Activated CD8-positive, alpha-beta T cell treated with anti-CD3 and anti-CD28 coated beads, Interleukin-2, amount 10 ng/mL, durations not matched to agents 7 days and 5 days (primary cell): ENCODE results near the gene CDH4. TPM values are rescaled to one million over a fixed set of nuclear protein-coding genes. Genes with fewer than 3 reads are reported as not detected.

ENCODE experiments used
- ATAC-seq: fragments of 150-1000 bp; cut with Tn5 transposase; one replicate; pipeline ENCODE4 v1.10.0; 2021; ENCODE audit warnings: moderate library complexity
- CTCF ChIA-PET: fragments of 350-600 bp; sonication (Branson Sonifier 250); formaldehyde crosslinking; loops from one replicate; lab custom pipeline; 2021; ENCODE audit warnings: antibody characterized with exemption; lab: Charles Lee
- POLR2A ChIA-PET: fragments of 350-600 bp; sonication (Branson Sonifier 250); formaldehyde crosslinking; loops from one replicate; lab custom pipeline; 2021; ENCODE audit warnings: antibody characterized with exemption; lab: Charles Lee
- DNase-seq: peaks from one replicate; pipeline ENCODE4 v3.0.0-alpha.2; 2020
- H3K27ac Mint-ChIP-seq: one replicate; pipeline ENCODE4 v1.8.0; 2021; ENCODE audit warnings: mild to moderate bottlenecking, mixed read lengths
- H3K27me3 Mint-ChIP-seq: one replicate; pipeline ENCODE4 v1.8.0; 2021; ENCODE audit warnings: low read depth, mixed read lengths
- H3K36me3 Mint-ChIP-seq: one replicate; pipeline ENCODE4 v1.8.0; 2021; ENCODE audit warnings: low read depth, mixed read lengths
- H3K4me1 Mint-ChIP-seq: one replicate; pipeline ENCODE4 v1.8.0; 2021; ENCODE audit warnings: low read depth, mixed read lengths
- H3K4me3 Mint-ChIP-seq: one replicate; pipeline ENCODE4 v1.8.0; 2021; ENCODE audit warnings: mild to moderate bottlenecking, mixed read lengths
- H3K9me3 Mint-ChIP-seq: one replicate; pipeline ENCODE4 v1.8.0; 2022; ENCODE audit warnings: mixed read lengths; ENCODE audit not compliant: insufficient read depth
- total RNA-seq, 2 experiments: library from RNA; stranded (reverse); gene quantifications; one replicate each; pipeline ENCODE4 v1.2.3, GENCODE V29; 2021

The CDH4 gene
- total RNA-seq, 2 experiments from 2014 or later: 0.05 to 0.13 TPM

DNA sequence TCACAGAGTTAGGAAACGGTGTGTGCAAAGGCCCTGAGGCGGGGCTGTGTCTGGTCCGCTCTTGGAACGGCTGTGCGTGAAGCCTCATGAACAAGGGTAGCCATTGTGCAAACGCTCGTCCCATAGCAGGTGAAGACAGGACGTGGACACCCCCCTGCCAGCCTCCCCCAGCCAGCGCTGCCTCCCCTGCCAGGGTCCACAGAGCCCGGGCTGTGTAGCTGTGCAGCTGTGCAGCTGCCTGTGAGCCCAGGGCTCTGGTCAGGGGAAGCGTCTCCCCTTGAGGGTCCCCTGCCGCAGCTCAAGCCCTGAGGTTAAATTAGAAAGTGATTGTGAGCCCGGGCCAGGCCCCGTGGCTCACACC is 674.2 kb downstream of the CDH4 start:
- POLR2A ChIA-PET: no interaction called here
- no peak overlapping the region for H3K27ac Mint-ChIP-seq
- H3K4me3 Mint-ChIP-seq: no peak overlapping the region
- H3K36me3 Mint-ChIP-seq: no peaks in the 10 kb centered on the region
- no peak for DNase-seq
- CTCF ChIA-PET: no interaction called here
- no peaks in the 10 kb centered on the region for H3K4me1 Mint-ChIP-seq
- no peak for ATAC-seq
- no peaks in the 10 kb centered on the region for H3K9me3 Mint-ChIP-seq
- H3K27me3 Mint-ChIP-seq: no peaks in the 10 kb centered on the region

DNA sequence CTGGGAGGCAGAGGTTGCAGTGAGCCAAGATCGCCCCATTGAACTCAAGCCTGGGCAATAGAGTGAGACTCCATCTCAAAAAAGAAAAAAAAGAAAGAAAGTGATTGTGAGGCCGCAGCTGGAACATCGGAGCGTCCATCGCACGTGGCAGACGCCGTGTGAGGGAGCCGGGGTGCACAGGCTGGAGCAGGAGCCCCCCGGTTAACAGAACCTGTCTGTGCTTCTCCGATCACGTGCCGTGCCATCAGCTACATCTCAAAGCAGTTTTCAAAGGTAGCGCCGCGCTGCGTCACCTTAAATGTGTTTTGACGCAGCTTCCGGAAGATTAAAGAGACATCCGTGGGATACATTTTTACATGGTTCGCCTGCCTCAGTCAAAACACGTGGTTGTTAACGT is 674.7 kb downstream of the CDH4 start:
- Mint-ChIP-seq H3K4me3 (no peak overlapping the region), H3K27ac (no peak overlapping the region), H3K27me3 (no peaks in the 10 kb centered on the region), H3K4me1 (no peaks in the 10 kb centered on the region), H3K36me3 (no peaks in the 10 kb centered on the region), H3K9me3 (no peaks in the 10 kb centered on the region)
- no peak for DNase-seq
- ATAC-seq: no peak
- ChIA-PET POLR2A (no interaction called here), CTCF (no interaction called here)

DNA sequence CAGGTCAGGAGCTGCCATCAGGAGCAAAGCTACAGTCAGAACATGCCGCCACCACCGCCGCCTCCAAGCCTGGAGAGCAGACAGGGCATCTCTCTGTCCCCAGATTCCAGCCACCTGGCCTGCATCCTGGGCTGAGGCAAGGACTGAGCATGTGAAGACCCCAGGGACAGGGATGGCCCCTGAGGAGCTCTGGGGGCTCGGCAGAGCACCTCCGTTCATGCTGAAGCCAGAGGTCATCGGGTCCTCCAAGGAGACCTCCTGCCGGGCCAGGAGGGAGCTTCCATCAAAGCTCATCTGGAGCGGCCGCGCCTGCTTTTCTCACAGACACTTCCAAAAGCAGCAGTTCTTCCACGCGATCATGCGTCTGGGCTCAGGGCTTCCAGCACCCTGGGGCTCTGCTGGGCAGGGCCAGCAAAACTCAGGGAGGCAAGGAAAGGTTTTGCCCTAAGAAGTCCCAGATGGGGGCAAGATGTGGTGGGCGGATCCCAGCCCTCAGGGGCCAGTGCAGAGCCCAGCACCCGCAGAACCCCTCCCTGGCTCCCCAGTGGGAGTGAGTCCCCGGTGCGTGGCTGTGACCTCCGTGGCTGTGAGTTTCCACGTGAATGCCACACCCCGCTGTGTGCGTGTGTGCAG is 675.2 kb downstream of the CDH4 start:
- H3K9me3 Mint-ChIP-seq: no peaks in the 10 kb centered on the region
- POLR2A ChIA-PET: no interaction called here
- CTCF ChIA-PET: no interaction called here

DNA sequence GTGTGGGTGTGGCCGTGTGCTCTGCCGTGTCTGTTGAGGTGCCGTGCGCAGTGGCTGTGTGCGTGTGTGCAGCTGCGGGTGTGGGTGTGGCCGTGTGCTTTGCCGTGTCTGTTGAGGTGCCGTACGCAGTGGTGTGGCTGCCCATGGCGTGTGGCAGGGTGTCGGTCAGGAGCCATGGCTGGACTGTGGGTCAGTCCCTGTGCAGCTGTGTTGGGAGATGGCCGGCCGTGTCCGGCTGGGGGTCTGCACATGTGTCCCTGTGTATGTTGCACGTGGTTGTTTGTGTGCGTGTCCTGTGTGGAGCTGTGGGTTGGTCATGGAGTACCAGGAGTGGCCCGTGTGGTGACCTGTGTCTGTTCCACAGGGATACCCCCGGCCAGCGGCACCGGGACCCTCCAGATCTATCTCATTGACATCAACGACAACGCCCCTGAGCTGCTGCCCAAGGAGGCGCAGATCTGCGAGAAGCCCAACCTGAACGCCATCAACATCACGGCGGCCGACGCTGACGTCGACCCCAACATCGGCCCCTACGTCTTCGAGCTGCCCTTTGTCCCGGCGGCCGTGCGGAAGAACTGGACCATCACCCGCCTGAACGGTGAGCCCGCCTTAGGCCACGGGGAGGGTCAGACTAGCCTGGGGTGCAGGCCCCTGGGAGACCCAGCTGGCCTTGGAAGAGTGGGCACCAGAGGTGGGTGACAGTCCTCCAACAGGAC is 675.9 kb downstream of the CDH4 start:
- CTCF ChIA-PET: no interaction called here
- no peak for ATAC-seq
- no peak overlapping the region for H3K27ac Mint-ChIP-seq
- no peak overlapping the region for H3K4me3 Mint-ChIP-seq
- H3K9me3 Mint-ChIP-seq: no peaks in the 10 kb centered on the region
- POLR2A ChIA-PET: no interaction called here
- DNase-seq: no peak
- H3K4me1 Mint-ChIP-seq: no peaks in the 10 kb centered on the region
- H3K27me3 Mint-ChIP-seq: no peaks in the 10 kb centered on the region
- no peaks in the 10 kb centered on the region for H3K36me3 Mint-ChIP-seq

More for the DNA sequence above, 675.2 kb downstream of the CDH4 start:
- Mint-ChIP-seq H3K36me3 (no peaks in the 10 kb centered on the region), H3K27me3 (no peaks in the 10 kb centered on the region), H3K27ac (no peak overlapping the region), H3K4me3 (no peak overlapping the region), H3K4me1 (no peaks in the 10 kb centered on the region)
- no peak for DNase-seq
- no peak for ATAC-seq

DNA sequence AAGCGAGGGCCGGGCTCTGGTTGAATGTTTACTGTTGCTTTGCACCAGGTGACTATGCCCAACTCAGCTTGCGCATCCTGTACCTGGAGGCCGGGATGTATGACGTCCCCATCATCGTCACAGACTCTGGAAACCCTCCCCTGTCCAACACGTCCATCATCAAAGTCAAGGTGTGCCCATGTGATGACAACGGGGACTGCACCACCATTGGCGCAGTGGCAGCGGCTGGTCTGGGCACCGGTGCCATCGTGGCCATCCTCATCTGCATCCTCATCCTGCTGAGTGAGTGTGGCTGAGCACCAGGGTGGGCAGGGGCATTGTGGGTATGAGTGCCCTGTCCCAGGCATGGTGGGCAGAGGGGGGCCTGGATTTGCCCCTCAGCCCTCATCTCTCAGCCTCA is 677.5 kb downstream of the CDH4 start:
- no peak for DNase-seq
- Mint-ChIP-seq H3K4me3 (no peak overlapping the region), H3K4me1 (no peaks in the 10 kb centered on the region), H3K9me3 (no peaks in the 10 kb centered on the region), H3K27me3 (no peaks in the 10 kb centered on the region), H3K27ac (no peak overlapping the region), H3K36me3 (no peaks in the 10 kb centered on the region)
- POLR2A ChIA-PET: no interaction called here
- ATAC-seq: no peak
- CTCF ChIA-PET: no interaction called here

DNA sequence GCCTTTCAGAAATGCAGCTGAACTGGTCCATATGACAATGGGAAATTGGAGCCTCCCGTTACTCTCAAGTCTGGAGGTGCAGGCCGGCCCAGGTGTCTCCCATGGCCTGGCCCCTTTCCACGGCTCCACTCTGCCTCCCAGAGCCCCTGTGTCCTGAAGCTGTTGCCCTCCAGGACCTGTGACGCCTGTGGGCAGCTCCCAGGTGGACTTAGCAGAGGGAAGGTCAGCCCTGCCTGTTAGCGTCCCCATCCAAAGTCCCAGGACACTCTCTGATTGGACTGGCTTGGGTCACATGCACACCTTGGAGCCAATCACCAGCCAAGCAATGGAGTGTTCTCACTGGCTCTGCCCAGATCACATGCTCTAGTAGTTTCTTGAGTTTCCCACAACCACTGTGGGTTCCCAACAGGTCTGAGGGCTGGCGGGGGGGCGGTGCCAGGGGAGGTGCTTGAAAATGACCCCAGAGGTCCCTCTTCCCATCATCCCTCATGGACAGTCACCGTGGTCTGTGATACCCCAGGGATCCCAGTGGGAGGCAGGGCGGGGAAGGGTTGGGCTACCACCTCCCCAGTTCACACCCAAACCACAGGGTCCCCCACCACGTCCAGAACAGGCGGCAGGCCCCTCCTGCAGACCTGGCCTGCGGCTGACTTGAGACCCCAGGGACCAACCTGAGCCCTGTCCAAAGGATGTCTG is 678.1 kb downstream of the CDH4 start:
- H3K4me3 Mint-ChIP-seq: no peak overlapping the region
- ATAC-seq (no peak), DNase-seq (no peak)
- no peak overlapping the region for H3K27ac Mint-ChIP-seq
- H3K36me3 Mint-ChIP-seq: no peaks in the 10 kb centered on the region
- POLR2A ChIA-PET: no interaction called here
- no peaks in the 10 kb centered on the region for H3K9me3 Mint-ChIP-seq
- H3K4me1 Mint-ChIP-seq: no peaks in the 10 kb centered on the region
- CTCF ChIA-PET: no interaction called here
- H3K27me3 Mint-ChIP-seq: no peaks in the 10 kb centered on the region

DNA sequence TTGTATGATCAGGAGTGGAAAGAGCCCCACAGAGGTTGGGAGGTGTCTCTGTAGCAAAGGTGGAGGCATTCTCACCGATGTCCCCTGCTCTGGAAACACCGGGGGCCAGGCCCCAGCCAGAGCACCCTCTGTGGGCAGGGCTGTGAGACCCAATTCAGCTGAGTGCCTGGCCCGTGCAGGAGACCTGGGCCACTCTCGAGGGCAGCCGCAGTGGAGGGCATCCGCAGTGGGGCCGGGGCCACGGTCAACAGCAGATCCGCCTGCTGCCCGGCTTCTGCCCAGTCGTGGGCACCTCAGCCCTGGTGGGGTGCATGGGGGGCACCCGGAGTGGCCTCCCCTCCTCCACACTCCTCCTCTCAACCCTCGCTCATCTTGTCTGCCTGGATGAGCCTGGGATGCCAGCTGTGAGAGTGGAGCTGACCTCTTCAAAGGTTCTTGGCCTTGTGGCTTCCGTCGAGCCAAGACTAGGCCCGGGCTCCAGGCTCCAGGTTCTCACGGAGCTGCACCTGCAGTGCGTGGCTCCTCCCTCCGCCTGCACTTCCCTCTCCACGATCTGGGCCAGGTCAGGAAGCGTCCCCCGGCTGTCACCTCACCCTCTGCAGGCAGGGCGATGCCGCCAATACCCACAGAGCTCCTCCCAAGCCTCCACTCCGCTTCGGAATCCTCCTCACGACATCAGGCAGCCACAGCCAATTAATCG is 678.9 kb downstream of the CDH4 start:
- ChIA-PET CTCF (no interaction called here), POLR2A (no interaction called here)
- no peaks in the 10 kb centered on the region for H3K4me1 Mint-ChIP-seq
- no peaks in the 10 kb centered on the region for H3K36me3 Mint-ChIP-seq
- no peak for ATAC-seq
- no peaks in the 10 kb centered on the region for H3K27me3 Mint-ChIP-seq
- H3K27ac Mint-ChIP-seq: no peak overlapping the region
- DNase-seq: no peak
- H3K9me3 Mint-ChIP-seq: no peaks in the 10 kb centered on the region
- H3K4me3 Mint-ChIP-seq: no peak overlapping the region

DNA sequence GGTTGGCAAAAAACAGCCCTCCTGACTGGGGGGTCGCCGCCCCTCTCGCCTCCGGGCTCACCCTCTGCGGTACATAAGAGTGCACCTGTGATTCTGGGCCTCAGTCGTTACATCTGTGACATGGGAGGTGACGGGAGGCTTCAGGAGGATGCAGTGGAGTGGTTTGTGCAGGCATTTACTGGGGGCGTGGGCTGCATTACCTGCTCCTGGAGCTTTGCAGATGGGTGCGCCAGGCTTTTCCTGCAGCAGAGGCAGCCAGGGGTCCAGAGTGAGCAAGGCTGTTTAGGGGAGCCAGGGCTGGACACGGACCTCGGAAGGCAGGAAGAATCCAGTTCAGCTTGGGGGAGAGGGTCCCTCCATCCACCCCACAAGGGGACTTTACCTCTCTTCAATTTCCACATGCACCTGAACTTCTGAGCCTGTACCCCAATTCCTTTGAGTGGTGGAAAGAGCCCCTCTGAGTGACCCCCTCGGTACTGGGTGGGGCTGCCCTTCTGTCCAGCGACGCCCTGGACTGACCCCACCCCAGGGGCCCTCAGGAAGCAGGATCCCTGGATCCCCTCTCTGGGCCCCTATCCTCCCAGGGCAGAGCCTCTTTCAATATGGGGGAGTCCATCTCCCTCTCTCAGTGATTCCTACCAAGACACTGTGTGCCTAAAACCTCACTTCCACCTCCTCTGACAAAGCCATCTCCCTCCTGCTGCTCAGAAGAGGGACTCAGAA is 679.6 kb downstream of the CDH4 start:
- Mint-ChIP-seq H3K4me1 (no peaks in the 10 kb centered on the region), H3K9me3 (no peaks in the 10 kb centered on the region), H3K27me3 (no peaks in the 10 kb centered on the region), H3K27ac (no peak overlapping the region), H3K4me3 (no peak overlapping the region), H3K36me3 (no peaks in the 10 kb centered on the region)
- ATAC-seq (no peak), DNase-seq (no peak)
- CTCF ChIA-PET: no interaction called here
- POLR2A ChIA-PET: no interaction called here

DNA sequence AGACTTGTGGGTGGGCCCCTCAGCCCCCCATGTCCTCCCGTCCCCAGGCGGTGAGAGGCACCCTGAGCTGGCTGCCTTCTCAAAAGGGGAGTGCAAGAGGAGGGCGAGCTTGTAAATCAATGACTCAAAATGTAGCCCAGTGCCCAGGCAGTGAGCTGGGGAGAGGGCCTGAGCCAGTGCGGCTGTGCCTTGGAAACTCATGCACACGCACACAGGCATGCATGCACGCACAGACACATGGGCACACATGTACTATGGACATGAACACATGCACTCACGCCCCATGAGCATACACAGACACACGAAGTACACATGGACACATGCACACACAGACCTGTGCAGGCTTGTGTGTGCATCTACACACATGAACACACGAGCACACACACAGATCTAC is 680.1 kb downstream of the CDH4 start:
- Mint-ChIP-seq H3K4me1 (no peaks in the 10 kb centered on the region), H3K36me3 (no peaks in the 10 kb centered on the region), H3K27me3 (no peaks in the 10 kb centered on the region), H3K27ac (no peak overlapping the region), H3K9me3 (no peaks in the 10 kb centered on the region), H3K4me3 (no peak overlapping the region)
- ChIA-PET CTCF (no interaction called here), POLR2A (no interaction called here)
- ATAC-seq (no peak), DNase-seq (no peak)

DNA sequence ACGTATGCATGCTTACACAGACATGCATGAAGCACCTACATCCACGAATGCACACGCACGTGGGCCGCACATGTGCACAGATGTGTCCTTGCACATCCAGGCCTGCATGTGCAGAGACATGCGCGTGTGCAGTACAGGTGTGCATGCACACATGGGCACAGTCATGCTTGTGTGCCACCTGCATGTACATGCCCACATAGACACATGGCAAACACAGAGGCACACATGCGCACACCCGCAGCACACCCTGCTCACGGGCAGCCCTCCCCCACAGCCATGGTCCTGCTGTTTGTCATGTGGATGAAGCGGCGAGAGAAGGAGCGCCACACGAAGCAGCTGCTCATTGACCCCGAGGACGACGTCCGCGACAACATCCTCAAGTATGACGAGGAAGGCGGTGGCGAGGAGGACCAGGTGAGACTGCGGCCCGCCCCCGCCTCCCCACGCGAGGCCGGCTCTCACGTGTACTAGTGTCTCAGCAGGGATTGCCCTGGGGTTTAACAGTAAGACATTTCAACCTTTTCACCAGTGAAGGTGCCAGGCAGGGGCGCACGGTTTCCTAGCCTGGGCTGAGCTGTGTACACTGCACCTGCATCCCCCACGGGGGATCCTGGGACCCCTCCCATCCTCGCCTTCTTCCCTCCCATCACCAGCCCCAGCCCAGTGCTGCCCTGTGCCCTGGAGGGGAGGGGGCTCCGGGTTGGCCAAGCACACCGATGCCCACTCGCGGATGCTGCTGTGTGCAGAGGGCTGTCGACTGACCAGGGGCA is 680.8 kb downstream of the CDH4 start:
- Mint-ChIP-seq H3K9me3 (no peaks in the 10 kb centered on the region), H3K4me3 (no peak overlapping the region), H3K27me3 (no peaks in the 10 kb centered on the region), H3K36me3 (no peaks in the 10 kb centered on the region), H3K4me1 (no peaks in the 10 kb centered on the region), H3K27ac (no peak overlapping the region)
- ChIA-PET CTCF (no interaction called here), POLR2A (interaction anchor here (0.6 kb wide), 1 partner anchor 156 kb away, joined by 4 read pairs; no protein-coding TSS in a partner anchor)
- ATAC-seq: no peak
- DNase-seq: no peak

DNA sequence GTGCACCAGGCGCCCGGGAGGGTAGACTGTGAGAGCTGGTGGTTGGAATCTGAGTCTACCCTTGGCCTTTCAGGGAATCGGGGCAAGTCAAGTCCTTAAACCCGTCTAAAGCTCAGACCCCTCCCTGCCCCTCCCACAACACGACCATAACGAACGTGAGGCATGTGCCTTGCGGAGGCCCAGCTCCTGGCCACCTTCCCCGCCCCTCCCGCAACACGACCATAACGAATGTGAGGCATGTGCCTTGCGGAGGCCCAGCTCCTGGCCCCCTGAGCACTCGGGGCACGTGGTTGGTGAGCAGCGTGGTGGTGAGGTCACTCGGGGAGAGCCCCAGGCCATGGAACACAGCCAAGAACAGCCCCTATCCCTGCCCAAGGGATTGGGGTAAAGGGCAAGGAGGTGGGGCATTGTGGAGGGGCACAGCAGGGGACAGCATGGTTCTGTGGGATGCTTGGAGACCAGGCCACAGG is 681.5 kb downstream of the CDH4 start:
- Mint-ChIP-seq H3K4me3 (no peak overlapping the region), H3K36me3 (no peaks in the 10 kb centered on the region), H3K27ac (no peak overlapping the region), H3K4me1 (no peaks in the 10 kb centered on the region), H3K27me3 (no peaks in the 10 kb centered on the region), H3K9me3 (no peaks in the 10 kb centered on the region)
- DNase-seq (no peak), ATAC-seq (no peak)
- POLR2A ChIA-PET: interaction anchor here (0.6 kb wide), 1 partner anchor 155 kb away, joined by 4 read pairs; no protein-coding TSS in a partner anchor
- CTCF ChIA-PET: no interaction called here
